Prostate gland (tissue), 2 donors: Measurements from ENCODE around the gene PRICKLE3. TPM values are rescaled to one million over a fixed set of nuclear protein-coding genes. Genes with fewer than 3 reads are reported as not detected.

Experiments
- DNase-seq: peaks from one replicate; pipeline ENCODE4 v3.0.0-alpha.2; 2019; ENCODE audit warnings: low spot score
- H3K27ac ChIP-seq, 2 donors: fragments of 200-600 bp; sonication (generic); 2 replicates each; pipeline ENCODE4 v1.5.1; 2017 to 2019
- H3K27me3 ChIP-seq: fragments of 200-600 bp; sonication (generic); replicated peaks from 2 replicates; pipeline ENCODE4 v1.5.1; 2019; ENCODE audit not compliant: insufficient read depth
- H3K36me3 ChIP-seq, 2 donors: fragments of 200-600 bp; sonication (generic); 1 replicate in 1 of 2; 2 replicates in 1 of 2; pipeline versions ENCODE4 v1.5.1 to v1.8.1; 2017 to 2019
- H3K4me1 ChIP-seq: fragments of 200-600 bp; sonication (generic); replicated peaks from 2 replicates; pipeline ENCODE4 v1.5.1; 2019
- H3K4me3 ChIP-seq, 2 donors: fragments of 200-600 bp; sonication (generic); 2 replicates each; pipeline ENCODE4 v1.5.1; 2017 to 2019
- H3K9me3 ChIP-seq: fragments of 200-600 bp; sonication (generic); 2 replicates; pipeline ENCODE4 v1.5.1; 2017
- CTCF ChIP-seq, 4 experiments: fragments of 200-600 bp in 2 of 4; fragments of 450-650 bp in 2 of 4; sonication (generic) in 2 of 4; IDR thresholded peaks; 1 replicate in 3 of 4; 2 replicates in 1 of 4; pipeline ENCODE4 v1.5.1; 2016 to 2019; ENCODE audit warnings: antibody characterized with exemption in 4 of 4, mild to moderate bottlenecking in 2 of 4, moderate library complexity in 2 of 4
- POLR2A ChIP-seq: fragments of 450-650 bp; IDR thresholded peaks from one replicate; pipeline ENCODE4 v1.6.1; 2016; ENCODE audit warnings: antibody characterized with exemption, mild to moderate bottlenecking
- POLR2AphosphoS5 ChIP-seq: sonication (generic); formaldehyde crosslinking; IDR thresholded peaks from one replicate; pipeline ENCODE4 v1.6.1; 2017; ENCODE audit warnings: antibody characterized with exemption
- WGBS: methylation state at CpG from one replicate; pipeline ENCODE4 v1.1.5; 2018; 5-methylcytosine and 5-hydroxymethylcytosine counted together
- intact Hi-C: fragments of 100-400 bp; cut with DNase I; formaldehyde crosslinking; loops from one replicate; pipeline ENCODE4 v1.14.2; 2022
- total RNA-seq, 2 donors: library from RNA; depleted of rRNA; stranded (reverse); fragments of >200 nt; gene quantifications; one replicate each; pipeline ENCODE4 v1.1.0, GENCODE V29; 2016

Gene PRICKLE3
- total RNA-seq, 2 donors from 2014 or later: 17.4 to 20.5 TPM

- no peaks in the 10 kb centered on the region for H3K4me1 ChIP-seq
- 76% methylated on average over 13 of the region's 14 CpGs for WGBS
- intact Hi-C loops: no loop called here
- TF ChIP-seq POLR2A: no peak
- H3K27me3 ChIP-seq: no peaks in the 10 kb centered on the region
- no peaks in the 10 kb centered on the region for H3K36me3 ChIP-seq
- H3K27ac ChIP-seq: no peak overlapping the region
- H3K9me3 ChIP-seq: no peaks in the 10 kb centered on the region
- H3K4me3 ChIP-seq: no peak overlapping the region
- no peak for DNase-seq
Measured at GRCh38 chrX:49225858-49226257, 39.7 kb upstream of the PRICKLE3 start.

- no peak for DNase-seq
- Histone ChIP-seq H3K4me1 (no peaks in the 10 kb centered on the region), H3K9me3 (no peaks in the 10 kb centered on the region), H3K4me3 (no peak overlapping the region), H3K36me3 (no peaks in the 10 kb centered on the region), H3K27ac (no peak overlapping the region), H3K27me3 (no peaks in the 10 kb centered on the region)
- TF ChIP-seq CTCF (IDR thresholded peaks at IDR 0.05) (no peak), POLR2AphosphoS5 (no peak), POLR2A (no peak)
- intact Hi-C loops: no loop called here
- WGBS: 92% methylated on average over 2 of the region's 2 CpGs
Measured at GRCh38 chrX:49221868-49222267, 35.7 kb upstream of the PRICKLE3 start.

- no peak for TF ChIP-seq POLR2AphosphoS5
- TF ChIP-seq POLR2A: no peak
- no peak for TF ChIP-seq CTCF (IDR thresholded peaks at IDR 0.05)
- no peak overlapping the region for H3K4me3 ChIP-seq
- no peaks in the 10 kb centered on the region for H3K4me1 ChIP-seq
Measured at GRCh38 chrX:49220100-49220499, 33.9 kb upstream of the PRICKLE3 start.

DNA sequence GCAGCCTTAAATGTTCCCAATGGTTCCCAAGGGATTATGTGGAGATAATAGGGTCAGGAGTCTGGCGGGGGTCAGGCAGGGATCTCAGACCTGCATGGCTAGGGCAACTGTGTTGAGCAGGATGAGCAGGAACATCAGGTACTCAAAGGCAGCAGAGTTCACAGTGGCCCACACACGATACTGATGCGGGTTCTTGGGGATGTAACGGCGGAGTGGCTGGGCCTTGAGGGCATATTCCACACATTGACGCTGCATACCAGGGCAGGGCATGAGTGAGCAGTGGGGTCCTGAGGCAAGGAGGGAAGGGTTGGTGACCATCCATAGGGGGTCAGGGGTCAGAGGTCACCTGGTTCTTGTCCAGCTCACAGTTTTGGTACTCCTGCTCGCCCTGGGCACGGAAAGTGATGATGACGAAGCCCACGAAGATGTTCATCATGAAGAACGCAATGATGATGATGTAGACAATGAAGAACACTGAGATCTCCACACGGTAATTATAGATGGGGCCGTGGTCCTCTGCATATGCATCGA is 28.9 kb upstream of the PRICKLE3 start:
- no peaks in the 10 kb centered on the region for H3K27me3 ChIP-seq
- no peak for DNase-seq
- 87% methylated on average over 13 of the region's 14 CpGs for WGBS

More at GRCh38 chrX:49220100-49220499, 33.9 kb upstream of the PRICKLE3 start:
- Histone ChIP-seq H3K27me3 (no peaks in the 10 kb centered on the region), H3K27ac (no peak overlapping the region), H3K36me3 (no peaks in the 10 kb centered on the region), H3K9me3 (no peaks in the 10 kb centered on the region)
- intact Hi-C loops: no loop called here
- no peak for DNase-seq

DNA sequence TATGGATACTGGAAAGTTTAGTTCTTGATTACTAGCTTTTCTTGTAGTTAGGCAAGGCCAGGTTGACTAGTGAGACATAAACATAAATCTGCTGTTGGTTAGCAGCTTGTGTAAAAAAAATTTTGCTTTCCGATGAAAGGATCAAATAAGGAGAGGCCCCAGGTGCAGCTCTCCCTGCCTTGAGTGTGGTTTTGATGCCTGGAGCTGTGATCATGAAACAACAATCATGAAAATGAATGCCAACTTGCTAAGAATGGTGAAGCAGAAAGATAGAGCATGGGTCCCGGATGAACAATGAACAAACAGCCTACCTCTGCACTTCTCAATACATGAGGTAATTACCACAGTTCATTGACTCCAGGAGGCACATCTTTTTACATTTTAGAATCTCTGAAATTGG is 28.2 kb upstream of the PRICKLE3 start:
- TF ChIP-seq POLR2AphosphoS5: no peak
- no peak for TF ChIP-seq POLR2A
- no peak for TF ChIP-seq CTCF (IDR thresholded peaks at IDR 0.05)
- intact Hi-C loops: no loop called here
- Histone ChIP-seq H3K4me1 (no peaks in the 10 kb centered on the region), H3K36me3 (no peaks in the 10 kb centered on the region), H3K27ac (no peak overlapping the region), H3K9me3 (no peaks in the 10 kb centered on the region), H3K27me3 (no peaks in the 10 kb centered on the region), H3K4me3 (no peak overlapping the region)
- 65% methylated on average over 2 of the region's 2 CpGs for WGBS
- DNase-seq: no peak

More for the DNA sequence above, 28.9 kb upstream of the PRICKLE3 start:
- H3K27ac ChIP-seq: no peak overlapping the region
- no peaks in the 10 kb centered on the region for H3K9me3 ChIP-seq
- TF ChIP-seq CTCF (IDR thresholded peaks at IDR 0.05) (no peak), POLR2AphosphoS5 (no peak), POLR2A (no peak)
- intact Hi-C loops: no loop called here
- H3K4me1 ChIP-seq: no peaks in the 10 kb centered on the region
- H3K4me3 ChIP-seq: no peak overlapping the region
- H3K36me3 ChIP-seq: no peaks in the 10 kb centered on the region
